ENCODE results near the gene ZBTB16.

DNA sequence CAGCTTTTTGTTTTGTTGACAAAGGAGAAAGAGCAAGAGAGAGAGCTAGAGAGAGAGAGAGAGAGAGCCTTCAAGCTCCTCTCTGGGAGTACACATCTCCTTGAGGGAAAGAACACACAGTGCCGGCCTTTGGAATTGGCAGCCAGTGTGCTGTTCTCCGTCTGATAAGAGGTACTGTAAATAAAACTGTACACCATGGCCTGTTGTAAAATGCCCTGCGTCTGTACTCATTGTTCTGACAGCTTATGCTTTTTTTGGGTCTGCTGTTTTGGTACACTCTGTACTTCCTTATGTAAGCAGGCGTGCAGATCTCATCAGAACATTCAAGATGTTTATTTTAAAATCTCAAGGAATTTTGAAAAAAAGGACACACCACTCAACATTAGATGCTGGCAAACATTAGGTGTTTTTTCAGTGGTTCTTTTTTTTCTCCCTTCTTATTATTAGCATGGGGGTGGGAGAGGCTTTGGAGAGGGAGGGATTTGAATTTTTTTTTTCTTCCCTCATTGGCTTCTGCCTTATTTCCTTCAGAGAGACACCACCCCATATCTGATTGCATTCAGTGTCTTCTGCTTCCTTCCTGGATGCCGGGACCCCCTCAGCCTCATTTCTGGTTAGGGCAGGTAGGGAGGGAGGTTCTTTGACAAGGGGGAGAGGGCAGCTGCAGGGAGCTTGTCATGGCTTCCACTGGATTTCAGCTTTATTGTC, 119.9 kb downstream of the ZBTB16 start:
- TF ChIP-seq, protein P1, sequence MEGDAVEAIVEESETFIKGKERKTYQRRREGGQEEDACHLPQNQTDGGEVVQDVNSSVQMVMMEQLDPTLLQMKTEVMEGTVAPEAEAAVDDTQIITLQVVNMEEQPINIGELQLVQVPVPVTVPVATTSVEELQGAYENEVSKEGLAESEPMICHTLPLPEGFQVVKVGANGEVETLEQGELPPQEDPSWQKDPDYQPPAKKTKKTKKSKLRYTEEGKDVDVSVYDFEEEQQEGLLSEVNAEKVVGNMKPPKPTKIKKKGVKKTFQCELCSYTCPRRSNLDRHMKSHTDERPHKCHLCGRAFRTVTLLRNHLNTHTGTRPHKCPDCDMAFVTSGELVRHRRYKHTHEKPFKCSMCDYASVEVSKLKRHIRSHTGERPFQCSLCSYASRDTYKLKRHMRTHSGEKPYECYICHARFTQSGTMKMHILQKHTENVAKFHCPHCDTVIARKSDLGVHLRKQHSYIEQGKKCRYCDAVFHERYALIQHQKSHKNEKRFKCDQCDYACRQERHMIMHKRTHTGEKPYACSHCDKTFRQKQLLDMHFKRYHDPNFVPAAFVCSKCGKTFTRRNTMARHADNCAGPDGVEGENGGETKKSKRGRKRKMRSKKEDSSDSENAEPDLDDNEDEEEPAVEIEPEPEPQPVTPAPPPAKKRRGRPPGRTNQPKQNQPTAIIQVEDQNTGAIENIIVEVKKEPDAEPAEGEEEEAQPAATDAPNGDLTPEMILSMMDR (optimal IDR thresholded peaks at IDR 0.05 in 1 of 3, IDR thresholded peaks at IDR 0.05 in 1 of 3, conservative IDR thresholded peaks at IDR 0.05 in 1 of 3; ENCODE audit: extremely low read depth in 1 of 3, insufficient read depth in 2 of 3, low read length in 3 of 3) = no peak
- TF ChIP-seq EZH2 (IDR thresholded peaks at IDR 0.05; ENCODE audit: low read length) = no peak
